Omental fat pad (tissue), 4 donors: ENCODE measurements around the gene FGF22. TPM values are rescaled to one million over a fixed set of nuclear protein-coding genes. Genes with fewer than 3 reads are reported as not detected.

ENCODE experiments used
- ATAC-seq: fragments of 150-250 bp; one replicate; pipeline ENCODE4 v1.9.1; 2016; ENCODE audit warnings: mild to moderate bottlenecking, moderate library complexity; ENCODE audit not compliant: low FRiP score
- DNase-seq: peaks from one replicate; pipeline ENCODE4 v3.0.0-alpha.2; 2019; ENCODE audit warnings: low spot score
- total RNA-seq, 4 donors: library from RNA; depleted of rRNA; stranded (reverse); fragments of >200 nt; gene quantifications; one replicate each; pipeline ENCODE4 v1.1.0, GENCODE V29; 2016
- TF ChIP-seq, protein P1 (sequence below), 3 donors: fragments of 450-650 bp; IDR thresholded peaks; one replicate each; pipeline ENCODE4 v1.5.1; 2016 to 2017; ENCODE audit warnings: antibody characterized with exemption in 3 of 3, mild to moderate bottlenecking in 3 of 3, moderate library complexity in 2 of 3

Gene FGF22
- total RNA-seq, 4 donors from 2014 or later, result 0.38 TPM; not detected in 3

DNA sequence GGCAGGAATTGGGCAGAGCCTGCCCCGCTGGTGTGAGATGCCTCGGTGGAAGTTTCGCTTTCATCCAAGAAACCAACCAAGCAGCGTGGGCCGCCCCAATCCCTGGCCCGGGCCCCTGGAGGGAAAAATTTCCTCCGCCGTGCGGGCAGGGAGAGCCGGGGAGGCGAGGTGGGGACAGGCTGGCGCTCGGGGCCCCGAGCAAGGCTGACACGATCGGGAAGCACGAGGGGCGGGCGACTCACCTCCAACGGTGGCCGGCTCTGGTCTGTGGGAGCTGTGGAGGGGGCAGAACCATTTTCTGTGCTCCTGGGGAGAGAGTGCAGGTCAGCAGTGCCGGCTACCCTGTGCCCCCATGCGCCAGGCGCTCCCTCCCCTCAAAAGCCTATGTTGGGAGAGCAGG, 12.3 kb downstream of the FGF22 start:
- no peak for DNase-seq
- TF ChIP-seq, protein P1, sequence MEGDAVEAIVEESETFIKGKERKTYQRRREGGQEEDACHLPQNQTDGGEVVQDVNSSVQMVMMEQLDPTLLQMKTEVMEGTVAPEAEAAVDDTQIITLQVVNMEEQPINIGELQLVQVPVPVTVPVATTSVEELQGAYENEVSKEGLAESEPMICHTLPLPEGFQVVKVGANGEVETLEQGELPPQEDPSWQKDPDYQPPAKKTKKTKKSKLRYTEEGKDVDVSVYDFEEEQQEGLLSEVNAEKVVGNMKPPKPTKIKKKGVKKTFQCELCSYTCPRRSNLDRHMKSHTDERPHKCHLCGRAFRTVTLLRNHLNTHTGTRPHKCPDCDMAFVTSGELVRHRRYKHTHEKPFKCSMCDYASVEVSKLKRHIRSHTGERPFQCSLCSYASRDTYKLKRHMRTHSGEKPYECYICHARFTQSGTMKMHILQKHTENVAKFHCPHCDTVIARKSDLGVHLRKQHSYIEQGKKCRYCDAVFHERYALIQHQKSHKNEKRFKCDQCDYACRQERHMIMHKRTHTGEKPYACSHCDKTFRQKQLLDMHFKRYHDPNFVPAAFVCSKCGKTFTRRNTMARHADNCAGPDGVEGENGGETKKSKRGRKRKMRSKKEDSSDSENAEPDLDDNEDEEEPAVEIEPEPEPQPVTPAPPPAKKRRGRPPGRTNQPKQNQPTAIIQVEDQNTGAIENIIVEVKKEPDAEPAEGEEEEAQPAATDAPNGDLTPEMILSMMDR (IDR thresholded peaks at IDR 0.05), result no peak
- ATAC-seq, result no peak

DNA sequence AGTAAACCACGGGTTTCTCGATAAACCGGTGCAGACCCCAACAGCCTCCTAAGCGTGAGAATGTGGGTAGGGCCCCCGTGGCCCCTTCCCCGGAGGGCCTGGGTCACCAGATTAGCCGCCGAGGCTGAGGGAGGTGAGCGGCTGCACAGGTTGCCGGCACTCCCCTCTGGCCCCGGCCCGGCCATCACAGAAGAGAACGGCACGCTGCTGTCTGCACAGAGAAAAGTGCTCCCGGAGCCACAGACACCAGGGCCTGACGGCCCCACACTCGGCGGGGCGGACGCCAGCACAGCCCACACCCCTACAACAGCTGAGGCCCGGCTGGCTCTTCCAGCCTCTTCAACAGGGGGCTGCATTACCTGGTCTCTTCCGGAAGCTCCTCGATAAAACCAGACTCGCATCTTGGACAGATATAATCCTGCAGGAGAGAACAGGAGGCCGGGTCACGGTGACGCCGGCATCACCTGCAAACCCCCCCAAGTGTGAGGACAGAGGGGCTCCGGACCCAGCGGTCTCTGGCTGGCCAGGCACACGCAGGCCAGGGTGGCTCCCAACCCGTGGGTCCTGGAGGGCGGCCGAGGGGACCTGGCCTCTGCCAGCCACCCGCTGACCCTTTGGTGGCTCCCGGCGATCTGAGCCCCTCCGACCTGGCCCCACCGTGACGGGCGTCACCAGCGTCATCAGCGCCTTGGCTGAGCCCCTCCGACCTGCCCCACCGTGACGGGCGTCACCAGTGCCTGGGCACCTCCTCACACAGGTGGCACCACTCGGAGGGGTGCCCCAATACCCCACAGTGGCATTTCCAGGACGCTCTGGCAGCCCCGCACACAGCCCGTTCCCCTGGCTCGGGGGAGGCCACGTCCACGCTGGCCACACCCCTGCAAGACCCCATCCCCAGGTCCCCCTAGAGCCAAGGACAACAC, 13.0 kb downstream of the FGF22 start:
- TF ChIP-seq, protein P1 (IDR thresholded peaks at IDR 0.05), result no peak
- ATAC-seq (no peak), DNase-seq (no peak)

DNA sequence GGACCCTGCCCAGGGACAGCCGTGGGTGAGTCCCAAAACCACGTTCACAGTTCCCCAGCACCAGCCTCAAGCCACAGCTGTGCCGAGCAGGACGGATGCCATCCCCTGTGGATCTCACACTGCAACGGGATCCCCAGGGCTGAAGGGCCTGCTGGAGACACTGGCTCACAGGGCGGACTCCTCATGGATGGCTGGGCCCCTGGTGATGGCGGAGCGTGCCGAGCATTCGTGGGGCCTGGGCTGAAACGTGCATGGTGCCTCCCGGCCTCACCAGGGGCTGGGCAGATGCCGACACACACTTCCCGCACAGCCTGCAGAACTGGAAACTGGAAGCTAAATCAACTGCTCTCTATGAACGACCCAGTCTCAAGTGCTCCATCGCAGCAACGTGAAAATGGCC, 13.7 kb downstream of the FGF22 start:
- DNase-seq (no peak), ATAC-seq (no peak)
- TF ChIP-seq, protein P1 (IDR thresholded peaks at IDR 0.05), result no peak

DNA sequence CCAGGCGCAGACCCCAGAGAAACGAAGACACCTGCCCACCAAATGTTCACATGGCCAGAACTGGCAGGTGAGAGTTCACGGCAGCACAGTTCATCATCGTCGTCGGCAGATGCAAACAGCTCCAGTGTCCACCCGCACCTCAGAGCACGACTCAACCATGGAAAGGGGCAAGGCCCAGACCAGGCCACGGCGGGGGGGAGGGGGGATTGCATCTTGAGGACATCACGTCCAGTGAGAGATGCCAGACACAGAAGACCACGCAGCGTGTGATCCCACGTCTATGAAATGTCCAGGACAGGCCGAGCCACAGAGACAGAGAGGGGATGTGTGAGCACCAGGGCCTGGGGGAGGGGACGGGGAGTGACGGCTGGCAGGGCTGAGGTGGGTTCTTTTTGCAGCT, 16.0 kb downstream of the FGF22 start:
- TF ChIP-seq, protein P1 (IDR thresholded peaks at IDR 0.05), result no peak
- no peak for DNase-seq
- ATAC-seq, result no peak

DNA sequence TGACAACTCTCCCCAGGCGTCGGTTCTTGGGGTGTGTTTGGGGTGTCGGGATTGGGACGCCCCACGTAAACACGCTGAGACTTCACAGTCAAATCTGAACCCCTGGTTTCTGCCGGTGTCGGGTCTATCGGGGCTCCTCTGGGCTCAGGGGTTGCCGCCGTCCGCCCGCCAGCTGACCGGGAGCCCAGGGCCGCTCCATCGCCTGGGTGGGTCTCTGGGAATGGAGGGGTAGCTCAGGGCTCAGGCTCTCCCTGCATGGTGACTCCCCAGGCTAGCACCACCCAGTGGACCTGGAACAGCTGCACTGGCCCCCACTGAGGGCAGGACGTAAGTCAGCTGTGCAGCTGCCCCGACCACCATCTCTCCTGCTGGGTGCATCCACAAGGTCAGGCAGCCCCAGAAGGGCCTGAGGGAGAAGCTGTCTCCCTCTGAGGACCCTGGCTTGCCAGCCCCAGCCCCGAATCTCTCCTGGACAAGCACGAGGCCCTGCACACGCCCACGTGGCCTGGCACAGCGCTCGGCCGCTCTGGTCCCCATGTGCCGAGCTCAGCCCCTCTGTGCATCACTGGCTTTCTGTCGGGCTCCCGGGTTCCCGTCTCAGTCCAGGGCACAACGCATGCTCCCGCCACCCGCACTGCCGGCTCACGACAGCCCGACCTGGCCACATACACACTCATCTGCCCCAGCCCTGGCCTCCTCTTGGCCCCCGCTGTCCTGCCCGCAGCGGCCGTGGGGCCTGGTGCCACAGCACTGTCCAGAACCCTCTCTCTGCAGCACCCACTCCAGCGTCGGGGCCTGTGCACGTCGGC, 17.3 kb downstream of the FGF22 start:
- ATAC-seq, result no peak
- TF ChIP-seq, protein P1 (IDR thresholded peaks at IDR 0.05), result no peak
- DNase-seq, result no peak

DNA sequence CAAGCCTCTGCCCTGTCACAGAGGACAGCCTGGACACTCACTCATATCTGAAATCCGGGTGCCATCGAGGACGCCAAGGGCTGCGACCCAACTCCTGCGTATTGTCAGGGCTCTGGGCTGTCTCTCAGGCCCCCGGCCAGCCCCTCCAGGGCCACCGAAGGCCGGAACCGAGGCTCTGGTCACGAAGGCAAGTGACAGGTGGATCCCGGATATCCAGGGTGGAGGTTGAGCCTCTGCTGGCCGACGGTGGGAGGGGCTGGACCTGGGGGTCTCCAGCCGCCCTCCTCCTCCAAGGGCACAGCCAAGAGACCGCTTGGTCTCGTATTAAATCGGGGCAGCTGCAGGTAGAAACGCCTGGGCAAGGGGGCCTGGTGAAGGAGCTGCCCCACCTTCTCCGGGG, 17.9 kb downstream of the FGF22 start:
- ATAC-seq, result no peak
- TF ChIP-seq, protein P1 (IDR thresholded peaks at IDR 0.05), result no peak
- no peak for DNase-seq
